GM21717 (cell line): ENCODE measurements around the gene PPFIBP2.

Source experiments
- ATAC-seq: cut with Tn5 transposase; IDR thresholded peaks from one replicate; pipeline ENCODE4 v1.9.1; 2021; ENCODE audit warnings: mild to moderate bottlenecking, moderate library complexity; ENCODE audit not compliant: unreplicated experiment

PPFIBP2 gene

GRCh38 chr11:7683571-7683970 lies 169.8 kb downstream of the PPFIBP2 start:
- ATAC-seq = no peak

GRCh38 chr11:7686761-7687160 lies 173.0 kb downstream of the PPFIBP2 start:
- no peak for ATAC-seq

GRCh38 chr11:7687386-7687785 lies 173.6 kb downstream of the PPFIBP2 start:
- ATAC-seq = no peak

GRCh38 chr11:7688238-7688826 lies 174.5 kb downstream of the PPFIBP2 start:
- ATAC-seq = no peak

- ATAC-seq = no peak
These were observed 175.4 kb downstream of the PPFIBP2 start for GRCh38 chr11:7689239-7689638.

- ATAC-seq = no peak
These were observed 176.8 kb downstream of the PPFIBP2 start for GRCh38 chr11:7690648-7691047.

- ATAC-seq = no peak
These were observed 178.1 kb downstream of the PPFIBP2 start for GRCh38 chr11:7691759-7692350.

GRCh38 chr11:7692426-7692825 lies 178.6 kb downstream of the PPFIBP2 start:
- no peak for ATAC-seq

- ATAC-seq = no peak
These were observed 180.4 kb downstream of the PPFIBP2 start for GRCh38 chr11:7694235-7694634.

- no peak for ATAC-seq
These were observed 182.6 kb downstream of the PPFIBP2 start for GRCh38 chr11:7696424-7696823.
